Esophagus muscularis mucosa (tissue), 4 donors: ENCODE measurements around the gene RIC3. TPM values are rescaled to one million over a fixed set of nuclear protein-coding genes. Genes with fewer than 3 reads are reported as not detected.

Experiments
- DNase-seq: peaks from one replicate; pipeline ENCODE4 v3.0.0-alpha.2; 2017; ENCODE audit errors: extremely low spot score
- H3K27ac ChIP-seq, 4 donors: fragments of 200-600 bp; sonication (generic); replicated peaks in 1 of 4; 1 replicate in 3 of 4; 2 replicates in 1 of 4; pipeline ENCODE4 v1.5.1; 2016 to 2019; ENCODE audit warnings: mild to moderate bottlenecking in 1 of 4
- H3K27me3 ChIP-seq, 4 donors: fragments of 200-600 bp; sonication (generic); one replicate each; pipeline versions ENCODE4 v1.5.1 to v1.6.0; 2016 to 2019
- H3K36me3 ChIP-seq, 4 donors: fragments of 200-600 bp; sonication (generic); one replicate each; pipeline ENCODE4 v1.5.1; 2016 to 2019
- H3K4me1 ChIP-seq, 4 donors: fragments of 200-600 bp; sonication (generic); one replicate each; pipeline ENCODE4 v1.5.1; 2016 to 2019
- H3K4me3 ChIP-seq, 4 donors: fragments of 200-600 bp; sonication (generic); 1 replicate in 2 of 4; 2 replicates in 2 of 4; pipeline ENCODE4 v1.5.1; 2016 to 2019; ENCODE audit warnings: mild to moderate bottlenecking in 4 of 4, moderate library complexity in 1 of 4
- H3K9me3 ChIP-seq, 4 donors: fragments of 200-600 bp; sonication (generic); 1 replicate in 3 of 4; 2 replicates in 1 of 4; pipeline ENCODE4 v1.5.1; 2016 to 2019
- CTCF ChIP-seq, 3 experiments: fragments of 200-600 bp in 2 of 3; fragments of 450-650 bp in 1 of 3; sonication (generic) in 2 of 3; IDR thresholded peaks; one replicate each; pipeline ENCODE4 v1.5.1; 2017 to 2019; ENCODE audit warnings: antibody characterized with exemption in 3 of 3, mild to moderate bottlenecking in 2 of 3, moderate library complexity in 1 of 3
- EP300 ChIP-seq: sonication (generic); formaldehyde crosslinking; IDR thresholded peaks from one replicate; pipeline ENCODE4 v1.6.1; 2017; ENCODE audit warnings: antibody characterized with exemption
- POLR2A ChIP-seq: fragments of 450-650 bp; IDR thresholded peaks from one replicate; pipeline ENCODE4 v1.6.1; 2017; ENCODE audit warnings: antibody characterized with exemption, moderate library complexity, mild to moderate bottlenecking, low read depth
- POLR2AphosphoS5 ChIP-seq, 2 donors: sonication (generic); formaldehyde crosslinking; IDR thresholded peaks; one replicate each; pipeline ENCODE4 v1.6.1; 2017; ENCODE audit warnings: antibody characterized with exemption in 2 of 2
- WGBS: methylation state at CpG from one replicate; pipeline ENCODE4 v1.1.5; 2018; 5-methylcytosine and 5-hydroxymethylcytosine counted together
- intact Hi-C: fragments of 100-400 bp; cut with DNase I; formaldehyde crosslinking; loops from one replicate; pipeline ENCODE4 v1.15.1; 2023
- total RNA-seq, 4 donors: library from RNA; depleted of rRNA; stranded (reverse); fragments of >200 nt; gene quantifications; one replicate each; pipeline versions ENCODE4 v1.1.0 to v1.2.1, GENCODE V29; 2016

The RIC3 gene
- total RNA-seq, 4 donors from 2014 or later, result 12.8 to 19.9 (median 17.1) TPM

GRCh38 chr11:8122173-8122764 is 46.6 kb downstream of the RIC3 start:
- Histone ChIP-seq H3K4me3 (no peak overlapping the region), H3K9me3 (no peaks in the 10 kb centered on the region), H3K4me1 (no peaks in the 10 kb centered on the region), H3K27me3 (no peaks in the 10 kb centered on the region), H3K36me3 (no peaks in the 10 kb centered on the region), H3K27ac (no peak overlapping the region)
- TF ChIP-seq EP300, result no peak
- no peak for TF ChIP-seq POLR2AphosphoS5 (IDR thresholded peaks at IDR 0.05)
- TF ChIP-seq CTCF (IDR thresholded peaks at IDR 0.05), result no peak
- no peak for TF ChIP-seq POLR2A
- intact Hi-C loops, result no loop called here
- DNase-seq, result no peak
- 71% methylated on average over 1 of the region's 1 CpG for whole genome bisulfite sequencing

GRCh38 chr11:8111636-8112035 is 57.2 kb downstream of the RIC3 start:
- intact Hi-C loops, result no loop called here
- H3K27ac ChIP-seq, result peak overlapping the region in 2 of 4 donors; percentile 0 to 55

GRCh38 chr11:8110396-8110795 is 58.4 kb downstream of the RIC3 start:
- H3K9me3 ChIP-seq, result no peaks in the 10 kb centered on the region
- WGBS, result 91% methylated on average over 4 of the region's 4 CpGs
- H3K27me3 ChIP-seq, result peaks cover 0 to 3% (median 0%) of the 10 kb centered on the region in 4 donors
- intact Hi-C loops, result no loop called here
- H3K4me3 ChIP-seq, result no peak overlapping the region
- H3K27ac ChIP-seq, result peak overlapping the region in 1 of 4 donors; percentile 55
- peaks cover 0 to 29% (median 15%) of the 10 kb centered on the region in 4 donors for H3K36me3 ChIP-seq
- no peak for TF ChIP-seq CTCF (IDR thresholded peaks at IDR 0.05)
- no peak for TF ChIP-seq EP300
- no peak for TF ChIP-seq POLR2AphosphoS5 (IDR thresholded peaks at IDR 0.05)
- peak; percentile 47 for DNase-seq
- H3K4me1 ChIP-seq, result peaks cover 24 to 36% (median 32%) of the 10 kb centered on the region in 4 donors

More at GRCh38 chr11:8111636-8112035, 57.2 kb downstream of the RIC3 start:
- TF ChIP-seq POLR2AphosphoS5 (IDR thresholded peaks at IDR 0.05) (no peak), POLR2A (no peak), EP300 (no peak), CTCF (IDR thresholded peaks at IDR 0.05) (no peak)
- H3K36me3 ChIP-seq, result peaks cover 0 to 18% (median 9%) of the 10 kb centered on the region in 4 donors
- H3K27me3 ChIP-seq, result peaks cover 0 to 3% (median 0%) of the 10 kb centered on the region in 4 donors
- 44% methylated on average over 8 of the region's 8 CpGs for WGBS
- peak overlapping the region in 2 of 4 donors; percentile 4 to 11 for H3K4me3 ChIP-seq
- no peaks in the 10 kb centered on the region for H3K9me3 ChIP-seq
- peak; percentile 50 for DNase-seq
- H3K4me1 ChIP-seq, result peaks cover 14 to 36% (median 30%) of the 10 kb centered on the region in 4 donors

- intact Hi-C loops, result no loop called here
- Histone ChIP-seq H3K36me3 (peaks cover 0 to 35% (median 15%) of the 10 kb centered on the region in 4 donors), H3K27ac (no peak overlapping the region), H3K9me3 (no peaks in the 10 kb centered on the region), H3K4me1 (peaks cover 24 to 36% (median 32%) of the 10 kb centered on the region in 4 donors), H3K27me3 (peaks cover 0 to 3% (median 0%) of the 10 kb centered on the region in 4 donors), H3K4me3 (no peak overlapping the region)
- DNase-seq, result peak; percentile 70
- TF ChIP-seq POLR2AphosphoS5 (IDR thresholded peaks at IDR 0.05) (no peak), POLR2A (no peak), EP300 (no peak), CTCF (IDR thresholded peaks at IDR 0.05) (no peak)
Measured at GRCh38 chr11:8109675-8110074, 59.1 kb downstream of the RIC3 start.
